ENCODE data around the gene CSE1L. TPM values are rescaled to one million over a fixed set of nuclear protein-coding genes. Genes with fewer than 3 reads are reported as not detected.

The CSE1L gene
- total RNA-seq, 1 donor from 2014 or later, result 79.6 TPM

DNA sequence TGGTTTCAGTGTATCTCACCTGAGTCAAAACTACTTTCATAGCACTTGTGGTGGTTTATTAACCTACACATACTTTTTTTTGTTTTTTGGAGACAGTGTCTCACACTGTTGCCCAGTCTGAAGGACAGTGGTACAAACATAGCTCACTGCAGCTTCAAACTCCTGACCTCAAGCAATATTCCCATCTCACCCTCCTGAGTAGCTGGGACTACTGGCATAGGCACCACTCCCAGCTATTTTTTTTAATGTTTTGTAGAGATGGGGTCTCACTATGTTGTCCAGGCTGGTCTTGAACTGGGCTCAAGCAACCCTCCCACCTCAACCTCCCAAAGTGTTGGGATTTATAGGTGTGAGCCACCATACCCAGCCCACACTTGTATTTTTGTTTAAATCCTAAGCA is 92.3 kb downstream of the CSE1L start:
- Mint-ChIP-seq H3K36me3 (peaks cover 29% of the 10 kb centered on the region), H3K27me3 (ENCODE audit: low read depth) (no peaks in the 10 kb centered on the region), H3K9me3 (no peaks in the 10 kb centered on the region), H3K27ac (no peak overlapping the region), H3K4me3 (no peak overlapping the region), H3K4me1 (peaks cover 3% of the 10 kb centered on the region)
- no peak for DNase-seq (ENCODE audit: low spot score in 2 of 2, unreplicated experiment in 2 of 2)
- TF ChIP-seq, protein P1, sequence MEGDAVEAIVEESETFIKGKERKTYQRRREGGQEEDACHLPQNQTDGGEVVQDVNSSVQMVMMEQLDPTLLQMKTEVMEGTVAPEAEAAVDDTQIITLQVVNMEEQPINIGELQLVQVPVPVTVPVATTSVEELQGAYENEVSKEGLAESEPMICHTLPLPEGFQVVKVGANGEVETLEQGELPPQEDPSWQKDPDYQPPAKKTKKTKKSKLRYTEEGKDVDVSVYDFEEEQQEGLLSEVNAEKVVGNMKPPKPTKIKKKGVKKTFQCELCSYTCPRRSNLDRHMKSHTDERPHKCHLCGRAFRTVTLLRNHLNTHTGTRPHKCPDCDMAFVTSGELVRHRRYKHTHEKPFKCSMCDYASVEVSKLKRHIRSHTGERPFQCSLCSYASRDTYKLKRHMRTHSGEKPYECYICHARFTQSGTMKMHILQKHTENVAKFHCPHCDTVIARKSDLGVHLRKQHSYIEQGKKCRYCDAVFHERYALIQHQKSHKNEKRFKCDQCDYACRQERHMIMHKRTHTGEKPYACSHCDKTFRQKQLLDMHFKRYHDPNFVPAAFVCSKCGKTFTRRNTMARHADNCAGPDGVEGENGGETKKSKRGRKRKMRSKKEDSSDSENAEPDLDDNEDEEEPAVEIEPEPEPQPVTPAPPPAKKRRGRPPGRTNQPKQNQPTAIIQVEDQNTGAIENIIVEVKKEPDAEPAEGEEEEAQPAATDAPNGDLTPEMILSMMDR (IDR thresholded peaks at IDR 0.05; ENCODE audit: unreplicated experiment), result no peak

DNA sequence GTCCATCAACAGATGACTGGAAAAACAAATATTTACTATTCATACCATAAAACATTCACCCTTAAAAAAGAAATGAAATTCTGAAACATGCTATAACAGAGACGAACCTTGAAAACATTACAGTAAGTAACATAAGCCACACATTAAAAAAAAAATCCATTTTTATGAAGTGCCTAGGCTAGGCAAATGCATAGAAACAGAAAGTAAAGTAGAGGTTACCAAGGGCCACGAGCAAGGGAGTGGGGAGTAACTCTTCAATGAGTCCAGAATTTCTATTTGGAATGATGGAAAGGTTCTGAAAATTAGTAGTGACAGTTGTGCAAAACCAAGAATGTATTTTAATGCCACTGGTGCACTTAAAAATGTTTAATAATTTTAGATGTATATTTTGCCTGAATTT is 94.3 kb downstream of the CSE1L start:
- Mint-ChIP-seq H3K9me3 (no peaks in the 10 kb centered on the region), H3K4me3 (no peak overlapping the region), H3K4me1 (no peaks in the 10 kb centered on the region), H3K36me3 (peaks cover 25% of the 10 kb centered on the region), H3K27ac (no peak overlapping the region), H3K27me3 (ENCODE audit: low read depth) (no peaks in the 10 kb centered on the region)
- DNase-seq (ENCODE audit: low spot score in 2 of 2, unreplicated experiment in 2 of 2), result no peak
- TF ChIP-seq, protein P1 (IDR thresholded peaks at IDR 0.05; ENCODE audit: unreplicated experiment), result no peak

DNA sequence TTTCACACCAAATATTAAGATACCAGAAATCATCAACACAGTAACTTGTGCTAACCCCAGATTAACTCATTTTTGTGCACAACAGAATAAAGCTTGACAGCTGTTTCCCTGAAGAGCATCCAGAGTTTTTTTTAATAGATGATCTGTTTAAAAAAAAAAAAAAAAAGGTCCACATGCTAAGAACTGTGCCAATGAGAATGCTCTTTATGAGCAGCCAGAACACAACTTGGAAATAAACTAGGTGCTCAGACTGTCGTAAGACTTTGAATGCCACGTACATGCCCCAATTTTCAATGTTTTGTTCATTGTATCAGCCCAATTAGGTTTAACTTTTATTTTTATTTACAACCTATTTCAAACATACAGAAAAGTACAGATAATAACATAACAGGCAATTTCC is 94.7 kb downstream of the CSE1L start:
- Mint-ChIP-seq H3K4me1 (no peaks in the 10 kb centered on the region), H3K9me3 (no peaks in the 10 kb centered on the region), H3K4me3 (no peak overlapping the region), H3K27ac (no peak overlapping the region), H3K36me3 (peaks cover 23% of the 10 kb centered on the region), H3K27me3 (ENCODE audit: low read depth) (no peaks in the 10 kb centered on the region)
- DNase-seq (ENCODE audit: low spot score in 2 of 2, unreplicated experiment in 2 of 2), result no peak
- TF ChIP-seq, protein P1 (IDR thresholded peaks at IDR 0.05; ENCODE audit: unreplicated experiment), result no peak

Other genes with a start within 250 kb of the CSE1L start
- 7.9 to 8.6 TPM (median 8.3 TPM) in 3 replicates for gene PREX1, start 218.3 kb upstream of the CSE1L start, total RNA-seq
- gene ARFGEF2, start 124.6 kb upstream of the CSE1L start, total RNA-seq, result 23.6 to 24.7 TPM (median 23.8 TPM) in 3 replicates
- gene STAU1, start 142.0 kb downstream of the CSE1L start, total RNA-seq, result 70.8 to 72.8 TPM (median 71.4 TPM) in 3 replicates
- 37.9 to 40.2 TPM (median 38.0 TPM) in 3 replicates for gene DDX27, start 173.1 kb downstream of the CSE1L start, total RNA-seq
- 15.5 to 16.8 TPM (median 15.9 TPM) in 3 replicates for gene ZNFX1, start 231.7 kb downstream of the CSE1L start, total RNA-seq

Measured in mesothelial cell of epicardium (in vitro differentiated cells).